Right lobe of liver (tissue), 6 donors: Measurements from ENCODE around the gene LDLRAD3. TPM values are rescaled to one million over a fixed set of nuclear protein-coding genes. Genes with fewer than 3 reads are reported as not detected.

Source experiments
- ATAC-seq, 4 donors: fragments of 200-7000 bp; cut with Tn5 transposase; one replicate each; pipeline ENCODE4 v1.9.1; 2020; ENCODE audit warnings: mild to moderate bottlenecking in 4 of 4, moderate library complexity in 4 of 4
- DNase-seq, 3 donors: peaks; one replicate each; pipeline ENCODE4 v3.0.0-alpha.2; 2020
- H3K27ac ChIP-seq, 3 donors: fragments of 200-600 bp; one replicate each; pipeline ENCODE4 v1.8.0; 2022
- H3K27me3 ChIP-seq, 2 donors: fragments of 200-600 bp; one replicate each; pipeline ENCODE4 v1.8.0; 2022
- H3K36me3 ChIP-seq, 4 donors: fragments of 200-600 bp; sonication (generic) in 1 of 4; one replicate each; pipeline versions ENCODE4 v1.5.1 to v1.8.0; 2017 to 2022; ENCODE audit warnings: control low read depth in 1 of 4
- H3K4me1 ChIP-seq, 4 donors: fragments of 200-600 bp; sonication (generic) in 1 of 4; one replicate each; pipeline versions ENCODE4 v1.5.1 to v1.8.0; 2017 to 2022; ENCODE audit warnings: control low read depth in 1 of 4
- H3K4me3 ChIP-seq, 3 donors: fragments of 200-600 bp; one replicate each; pipeline ENCODE4 v1.8.0; 2022
- H3K9me3 ChIP-seq, 4 donors: fragments of 200-600 bp; sonication (generic) in 1 of 4; one replicate each; pipeline versions ENCODE4 v1.5.1 to v1.8.0; 2017 to 2022; ENCODE audit warnings: control low read depth in 1 of 4
- POLR2A ChIP-seq: fragments of 450-650 bp; IDR thresholded peaks from one replicate; pipeline ENCODE4 v1.6.1; 2017; ENCODE audit warnings: antibody characterized with exemption, mild to moderate bottlenecking
- WGBS: methylation state at CpG from one replicate; pipeline ENCODE4 v1.1.6; 2018; ENCODE audit warnings: low coverage, low lambda C conversion rate; ENCODE audit not compliant: insufficient coverage; ENCODE audit errors: missing lambda C conversion rate; 5-methylcytosine and 5-hydroxymethylcytosine counted together
- intact Hi-C, 2 donors: fragments of 100-400 bp; cut with DNase I; formaldehyde crosslinking; loops; one replicate each; pipeline versions ENCODE4 v1.11.2 to v1.14.1; 2022
- total RNA-seq, 6 experiments: library from RNA; depleted of rRNA in 2 of 6; stranded (reverse); fragments of >200 nt in 2 of 6; fragmentation: NEBNext Ultra II Directional in 3 of 6; extraction: Animal tissue kit (Norgen Biotek cat#: 25700) in 3 of 6; gene quantifications; one replicate each; pipeline versions ENCODE4 v1.1.0 to v1.2.4, GENCODE V29; 2016 to 2023
- TF ChIP-seq, protein P1 (sequence below), 4 donors: fragments of 200-600 bp in 3 of 4; fragments of 450-650 bp in 1 of 4; IDR thresholded peaks; one replicate each; pipeline versions ENCODE4 v1.5.1 to v1.8.0; 2016 to 2022; ENCODE audit warnings: antibody characterized with exemption in 4 of 4, mild to moderate bottlenecking in 2 of 4
- donor health status: DM: no; HTN: yes; CAD: no.
- donor health status: DM: no; HTN: no; CAD: no.
- donor health status: DM: no; HTN: no; CAD: no.
- donor health status: DM: no; HTN: yes; CAD: no.
- donor health status: DM: no; HTN: yes; CAD: no.

LDLRAD3 gene
- total RNA-seq, 6 experiments from 2014 or later = 0.62 to 3.3 (median 2.7) TPM

DNA sequence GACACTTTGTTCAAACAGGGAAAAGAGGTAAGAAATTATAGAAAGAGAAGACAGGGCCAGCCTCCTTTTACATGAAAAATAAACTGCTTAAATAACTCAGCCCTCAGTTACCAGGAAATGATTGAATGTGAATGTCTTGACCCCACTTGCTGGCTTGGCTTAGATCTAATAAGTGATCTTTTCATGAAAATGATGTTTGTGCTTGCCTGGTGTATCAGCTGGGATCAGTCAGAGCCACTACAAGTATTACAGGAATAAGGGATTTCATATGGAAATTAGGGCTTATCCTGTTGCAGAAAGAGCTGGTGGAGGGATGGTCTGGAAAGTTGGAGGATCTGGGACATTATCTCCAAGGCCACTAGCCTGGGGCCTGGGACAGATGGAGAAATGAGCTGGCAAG, 293.5 kb downstream of the LDLRAD3 start:
- Histone ChIP-seq H3K27ac (no peak overlapping the region), H3K36me3 (no peaks in the 10 kb centered on the region), H3K4me3 (no peak overlapping the region), H3K4me1 (no peaks in the 10 kb centered on the region), H3K9me3 (no peaks in the 10 kb centered on the region), H3K27me3 (no peaks in the 10 kb centered on the region)
- ATAC-seq (no peak), DNase-seq (no peak)
- intact Hi-C loops = no loop called here
- TF ChIP-seq, protein P1, sequence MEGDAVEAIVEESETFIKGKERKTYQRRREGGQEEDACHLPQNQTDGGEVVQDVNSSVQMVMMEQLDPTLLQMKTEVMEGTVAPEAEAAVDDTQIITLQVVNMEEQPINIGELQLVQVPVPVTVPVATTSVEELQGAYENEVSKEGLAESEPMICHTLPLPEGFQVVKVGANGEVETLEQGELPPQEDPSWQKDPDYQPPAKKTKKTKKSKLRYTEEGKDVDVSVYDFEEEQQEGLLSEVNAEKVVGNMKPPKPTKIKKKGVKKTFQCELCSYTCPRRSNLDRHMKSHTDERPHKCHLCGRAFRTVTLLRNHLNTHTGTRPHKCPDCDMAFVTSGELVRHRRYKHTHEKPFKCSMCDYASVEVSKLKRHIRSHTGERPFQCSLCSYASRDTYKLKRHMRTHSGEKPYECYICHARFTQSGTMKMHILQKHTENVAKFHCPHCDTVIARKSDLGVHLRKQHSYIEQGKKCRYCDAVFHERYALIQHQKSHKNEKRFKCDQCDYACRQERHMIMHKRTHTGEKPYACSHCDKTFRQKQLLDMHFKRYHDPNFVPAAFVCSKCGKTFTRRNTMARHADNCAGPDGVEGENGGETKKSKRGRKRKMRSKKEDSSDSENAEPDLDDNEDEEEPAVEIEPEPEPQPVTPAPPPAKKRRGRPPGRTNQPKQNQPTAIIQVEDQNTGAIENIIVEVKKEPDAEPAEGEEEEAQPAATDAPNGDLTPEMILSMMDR (IDR thresholded peaks at IDR 0.05) = no peak
- TF ChIP-seq POLR2A = no peak

DNA sequence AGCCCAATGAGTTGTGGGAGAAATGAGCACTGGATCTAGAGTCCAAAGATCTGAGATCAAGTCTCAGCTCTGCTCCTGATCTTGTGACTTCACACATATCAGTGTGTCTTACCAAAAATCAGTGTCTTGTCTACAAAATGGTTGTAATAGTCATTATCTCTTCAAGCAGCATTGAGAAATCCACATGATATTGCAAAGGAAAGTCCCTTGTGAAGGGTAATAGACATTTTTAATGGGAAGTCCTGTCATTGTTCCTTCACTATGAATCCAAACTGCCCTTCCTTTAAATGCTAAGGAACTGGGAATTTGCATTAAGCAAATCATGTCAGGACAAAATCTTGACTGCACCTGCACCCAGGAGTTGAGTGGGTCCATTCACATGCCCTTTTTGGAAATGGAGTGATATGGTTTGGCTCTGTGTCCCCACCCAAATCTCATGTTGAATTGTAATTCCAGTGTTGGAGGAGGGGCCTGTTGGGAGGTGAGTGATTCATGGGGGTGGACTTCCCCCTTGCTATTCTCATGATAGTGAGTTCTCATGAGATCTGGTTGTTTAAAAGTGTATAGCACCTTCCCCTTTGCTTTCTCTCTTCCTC, 294.3 kb downstream of the LDLRAD3 start:
- ATAC-seq = no peak
- no peaks in the 10 kb centered on the region for H3K4me1 ChIP-seq
- TF ChIP-seq, protein P1 (IDR thresholded peaks at IDR 0.05) = no peak
- no peak for TF ChIP-seq POLR2A
- DNase-seq = no peak
- no peaks in the 10 kb centered on the region for H3K36me3 ChIP-seq
- no peaks in the 10 kb centered on the region for H3K27me3 ChIP-seq
- intact Hi-C loops = no loop called here
- no peak overlapping the region for H3K27ac ChIP-seq
- no peak overlapping the region for H3K4me3 ChIP-seq
- no peaks in the 10 kb centered on the region for H3K9me3 ChIP-seq

DNA sequence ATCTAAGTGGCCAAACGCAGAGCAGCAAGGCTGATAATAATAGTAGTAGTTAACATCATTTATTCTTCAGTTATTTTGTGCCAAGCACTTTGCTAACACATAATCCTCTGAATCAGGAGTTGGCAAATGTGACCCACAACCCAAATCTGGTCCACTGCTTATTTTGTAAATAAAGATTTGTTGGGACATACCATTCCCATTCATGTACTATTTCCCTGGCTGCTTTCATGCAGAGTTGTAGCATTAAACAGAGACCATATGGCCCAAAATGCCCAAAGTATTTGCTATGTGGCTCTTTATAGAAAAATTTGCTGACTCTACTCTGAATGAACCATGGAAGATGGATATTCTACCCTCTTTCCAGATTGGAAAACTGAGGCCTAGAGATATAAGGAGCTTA, 295.0 kb downstream of the LDLRAD3 start:
- DNase-seq = no peak

DNA sequence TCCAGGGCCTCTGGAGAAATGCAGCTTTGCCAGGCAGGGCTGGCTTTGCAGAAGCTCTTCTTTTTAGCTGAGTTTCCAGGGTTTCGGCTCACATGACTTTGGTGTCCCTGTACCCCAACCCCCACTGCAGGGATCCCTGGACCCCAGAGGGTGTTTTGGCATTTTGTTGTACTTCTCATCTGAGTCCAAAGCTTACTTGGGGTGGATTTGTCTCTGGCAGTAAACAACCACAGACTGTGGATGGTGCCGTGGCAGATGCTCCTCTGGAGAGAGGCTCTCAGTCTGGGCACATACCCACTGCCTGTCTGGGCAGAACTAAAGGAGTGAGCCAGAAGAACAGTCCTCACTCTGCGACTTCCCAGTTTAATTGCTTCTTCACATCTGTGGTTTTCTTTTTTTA, 295.8 kb downstream of the LDLRAD3 start:
- Histone ChIP-seq H3K27ac (no peak overlapping the region), H3K4me3 (no peak overlapping the region), H3K9me3 (no peaks in the 10 kb centered on the region), H3K27me3 (no peaks in the 10 kb centered on the region), H3K36me3 (no peaks in the 10 kb centered on the region), H3K4me1 (no peaks in the 10 kb centered on the region)
- WGBS = 89% methylated on average over 1 of the region's 3 CpGs
- intact Hi-C loops = no loop called here
- TF ChIP-seq, protein P1 (IDR thresholded peaks at IDR 0.05) = no peak
- TF ChIP-seq POLR2A = no peak
- DNase-seq = no peak
- no peak for ATAC-seq

More for the DNA sequence above, 295.0 kb downstream of the LDLRAD3 start:
- H3K27me3 ChIP-seq = no peaks in the 10 kb centered on the region
- intact Hi-C loops = no loop called here
- H3K4me3 ChIP-seq = no peak overlapping the region
- WGBS = 100% methylated on average over 1 of the region's 1 CpG
- no peaks in the 10 kb centered on the region for H3K36me3 ChIP-seq
- H3K4me1 ChIP-seq = no peaks in the 10 kb centered on the region
- TF ChIP-seq, protein P1 (IDR thresholded peaks at IDR 0.05) = no peak
- no peak for TF ChIP-seq POLR2A
- no peak for ATAC-seq
- no peak overlapping the region for H3K27ac ChIP-seq
- no peaks in the 10 kb centered on the region for H3K9me3 ChIP-seq

DNA sequence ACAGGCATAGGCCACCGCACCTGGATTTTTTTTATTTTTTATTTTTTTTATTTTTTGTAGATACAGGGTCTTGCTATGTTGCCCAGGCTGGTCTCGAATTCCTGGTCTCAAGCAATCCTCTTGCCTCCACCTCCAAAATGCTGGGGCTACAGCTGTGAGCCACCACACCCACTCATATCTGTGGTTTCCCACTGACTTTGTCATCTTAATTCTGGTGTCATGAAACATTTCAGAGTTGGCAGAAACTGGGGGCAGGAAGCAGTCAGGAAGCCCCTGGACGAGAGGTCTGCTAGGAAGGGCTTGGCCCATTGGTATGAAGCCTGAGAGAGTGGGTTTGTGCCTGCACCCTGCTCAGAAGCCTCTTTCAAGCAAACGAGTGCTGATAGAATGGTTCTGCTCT, 296.3 kb downstream of the LDLRAD3 start:
- Histone ChIP-seq H3K4me3 (no peak overlapping the region), H3K36me3 (no peaks in the 10 kb centered on the region), H3K4me1 (no peaks in the 10 kb centered on the region), H3K27me3 (no peaks in the 10 kb centered on the region), H3K27ac (no peak overlapping the region), H3K9me3 (no peaks in the 10 kb centered on the region)
- intact Hi-C loops = no loop called here
- no peak for DNase-seq
- TF ChIP-seq, protein P1 (IDR thresholded peaks at IDR 0.05) = no peak
- no peak for TF ChIP-seq POLR2A
- 62% methylated on average over 4 of the region's 4 CpGs for WGBS
- no peak for ATAC-seq
